NCI-H1092 treated with DMSO at 0.1 percent for 48 hours (cell line): ENCODE measurements around the gene QSOX2.

Experiments
- DNase-seq: peaks from one replicate; lab custom pipeline; 2025; lab: John Stamatoyannopoulos, UW

The QSOX2 gene

GRCh38 chr9:136172412-136173079 is 73.1 kb downstream of the QSOX2 start:
- DNase-seq = peak; percentile 9

GRCh38 chr9:136171801-136172411 is 73.7 kb downstream of the QSOX2 start:
- no peak for DNase-seq

DNA sequence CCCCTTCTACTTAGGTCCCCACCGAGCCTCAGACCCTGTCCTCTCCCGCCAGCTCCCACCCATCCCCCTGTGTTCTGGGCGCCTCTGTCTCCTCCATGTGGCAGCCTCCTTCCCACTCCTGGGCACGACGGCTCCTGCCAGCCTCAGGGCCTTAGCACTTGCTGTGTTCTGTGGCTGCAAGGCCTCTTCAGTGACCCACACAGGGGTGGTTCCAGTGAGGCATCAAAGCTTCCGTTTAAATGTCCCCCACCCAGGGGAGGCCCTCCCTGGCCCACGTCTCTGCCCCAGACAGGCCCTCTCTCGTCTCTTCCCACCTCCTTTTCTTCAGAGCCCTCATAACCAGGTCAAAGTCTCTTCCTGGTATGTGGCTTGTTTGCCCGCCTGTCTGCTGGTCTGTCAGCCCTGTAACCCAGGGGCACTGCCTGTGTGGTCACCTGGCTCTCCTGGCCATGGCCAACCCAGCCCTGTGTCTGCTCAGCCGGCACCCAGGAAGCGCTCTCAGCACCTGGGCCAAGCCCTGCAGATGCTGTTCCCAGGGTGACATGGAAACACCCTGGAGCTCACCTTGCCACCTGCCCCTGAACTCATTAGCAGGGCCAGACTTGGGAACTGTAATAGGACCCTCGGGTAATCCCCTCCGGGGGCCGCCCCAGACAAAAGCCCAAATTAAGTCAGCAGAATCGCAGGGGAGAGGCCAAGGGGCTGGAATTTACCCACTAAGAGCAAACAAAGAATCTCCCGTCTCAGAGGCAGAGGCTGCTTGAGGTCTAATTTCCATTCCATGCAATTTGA is 74.4 kb downstream of the QSOX2 start:
- DNase-seq = peak; percentile 16

DNA sequence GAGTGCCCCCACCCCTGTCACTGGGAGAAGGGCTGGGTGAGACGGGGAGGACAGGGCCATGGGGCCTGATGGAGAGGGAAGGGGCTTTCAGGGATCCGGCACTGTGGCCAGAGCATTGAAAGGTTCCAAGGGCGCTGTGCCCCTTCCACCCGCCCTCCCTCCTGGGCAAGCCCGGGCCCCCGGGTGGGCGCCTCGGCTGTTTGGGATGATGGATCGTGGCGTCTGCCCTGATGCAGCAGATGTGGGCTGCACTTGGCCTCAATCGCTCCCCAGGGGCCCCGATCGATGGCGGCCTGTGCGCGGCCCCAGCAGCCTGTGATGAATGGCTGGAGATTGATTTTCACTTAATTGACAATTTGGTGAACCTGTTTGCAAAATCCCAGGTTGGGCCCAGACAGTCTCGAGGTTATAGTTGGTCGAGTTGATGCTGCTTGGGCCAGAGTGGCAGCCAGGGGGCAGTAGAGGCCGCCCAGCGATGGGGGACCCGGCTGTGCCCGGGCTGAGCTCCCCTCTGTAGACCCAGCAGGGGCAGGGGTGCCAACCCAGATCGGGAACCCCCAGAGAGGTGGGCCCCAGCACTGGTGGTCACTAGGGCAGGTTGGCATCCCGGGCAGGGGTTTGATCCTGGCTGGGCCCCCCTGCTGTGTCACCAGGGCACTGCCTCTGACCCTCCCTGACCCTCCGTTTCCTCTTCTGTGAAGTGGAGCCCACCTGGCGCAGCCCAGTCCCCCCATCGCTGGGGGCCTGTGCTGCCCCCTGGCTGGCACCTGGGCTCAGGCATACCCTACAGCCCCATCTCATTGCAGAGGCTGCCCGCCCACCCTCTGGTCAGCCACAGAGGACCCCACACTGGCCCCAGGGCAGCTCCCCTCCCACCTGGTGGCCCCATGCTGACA is 75.4 kb downstream of the QSOX2 start:
- DNase-seq = no peak

DNA sequence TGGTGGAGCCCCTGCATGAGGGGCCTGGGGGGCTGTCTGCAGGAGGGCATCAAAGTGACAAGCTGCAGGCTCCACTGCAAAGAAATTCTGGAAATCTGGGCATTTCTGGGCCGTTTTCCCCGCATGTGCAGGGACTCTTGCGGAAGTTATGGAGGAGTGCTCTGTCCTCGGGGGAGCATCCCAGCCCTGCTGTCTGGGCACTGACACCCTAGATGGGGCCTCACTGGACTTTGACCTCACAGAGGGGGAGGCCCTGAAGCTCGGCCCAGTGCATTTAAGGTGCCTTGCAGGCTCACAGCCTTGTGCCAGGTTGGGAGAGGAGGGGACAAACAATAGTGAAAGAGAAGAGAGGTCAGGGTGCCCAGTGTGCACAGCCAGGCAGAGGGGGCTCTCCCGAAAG is 76.1 kb downstream of the QSOX2 start:
- DNase-seq = no peak

DNA sequence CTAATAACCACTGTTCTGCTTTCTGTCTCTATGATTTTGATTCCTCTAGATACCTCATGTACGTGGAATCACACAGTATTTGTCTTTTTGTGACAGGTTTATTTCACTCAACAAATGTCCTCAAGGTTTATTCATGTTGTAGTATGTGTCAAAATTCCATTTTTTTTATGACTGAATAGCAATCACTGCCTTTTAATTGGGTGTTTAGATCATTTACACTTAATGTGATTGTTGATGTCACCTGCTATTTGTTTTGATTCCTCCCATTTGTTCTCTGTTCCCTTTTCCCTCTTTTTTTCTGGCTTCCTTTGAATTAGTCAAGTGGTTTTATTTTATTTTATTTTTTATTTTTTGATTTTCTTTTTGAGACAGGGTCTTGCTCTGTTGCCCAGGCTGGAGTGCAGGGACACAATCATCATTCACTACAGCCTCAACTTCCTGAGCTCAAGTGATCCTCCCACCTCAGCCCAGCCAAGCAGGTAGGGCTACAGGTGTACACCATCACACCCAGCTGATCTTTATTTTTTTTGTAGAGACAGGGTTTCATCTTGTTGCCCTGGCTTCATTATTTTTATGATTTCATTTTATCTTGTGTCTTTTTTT is 82.3 kb downstream of the QSOX2 start:
- DNase-seq = no peak

- DNase-seq = no peak
Observed at GRCh38 chr9:136160995-136161610, 84.5 kb downstream of the QSOX2 start.

- peak; percentile 9 for DNase-seq
Observed at GRCh38 chr9:136160381-136160841, 85.2 kb downstream of the QSOX2 start.

DNA sequence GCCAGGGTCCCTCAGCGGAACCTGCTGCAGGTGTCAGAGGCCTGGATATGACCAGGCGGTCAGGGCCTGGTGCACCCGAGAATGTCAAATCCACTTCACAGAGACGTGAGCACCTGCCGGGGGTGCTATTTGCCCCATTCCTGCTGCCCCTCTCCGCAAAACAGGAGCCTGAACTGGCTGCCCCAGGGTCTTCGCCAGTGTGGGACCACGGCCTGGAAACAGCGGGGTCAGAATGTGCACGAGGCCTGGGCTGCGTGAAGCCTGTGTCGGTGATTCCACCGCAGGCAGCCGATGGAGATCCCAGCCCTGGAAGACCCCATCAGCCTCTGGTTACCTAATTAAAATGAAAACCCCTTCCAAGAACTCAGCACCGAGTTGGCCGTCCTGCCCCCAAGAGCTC is 85.8 kb downstream of the QSOX2 start:
- no peak for DNase-seq

- no peak for DNase-seq
Observed at GRCh38 chr9:136157477-136158265, 87.9 kb downstream of the QSOX2 start.
